SK-N-MC (cell line): ENCODE measurements around the gene NRP2.

Experiments used
- EZH2 ChIP-seq: fragments of 200-600 bp; sonication (generic); IDR thresholded peaks from one replicate; pipeline ENCODE4 v1.6.1; 2017; ENCODE audit warnings: antibody characterized with exemption
- FOXP2 ChIP-seq: optimal IDR thresholded peaks from 2 replicates; pipeline ENCODE3; 2011; ENCODE audit warnings: mild to moderate bottlenecking, moderate library complexity; ENCODE audit not compliant: insufficient read depth; ENCODE audit errors: extremely low read length, control extremely low read depth
- POLR2AphosphoS5 ChIP-seq: IDR thresholded peaks from 2 replicates; pipeline ENCODE4 v1.6.1; 2012; ENCODE audit warnings: mild to moderate bottlenecking, low read depth, low read length, borderline replicate concordance

DNA sequence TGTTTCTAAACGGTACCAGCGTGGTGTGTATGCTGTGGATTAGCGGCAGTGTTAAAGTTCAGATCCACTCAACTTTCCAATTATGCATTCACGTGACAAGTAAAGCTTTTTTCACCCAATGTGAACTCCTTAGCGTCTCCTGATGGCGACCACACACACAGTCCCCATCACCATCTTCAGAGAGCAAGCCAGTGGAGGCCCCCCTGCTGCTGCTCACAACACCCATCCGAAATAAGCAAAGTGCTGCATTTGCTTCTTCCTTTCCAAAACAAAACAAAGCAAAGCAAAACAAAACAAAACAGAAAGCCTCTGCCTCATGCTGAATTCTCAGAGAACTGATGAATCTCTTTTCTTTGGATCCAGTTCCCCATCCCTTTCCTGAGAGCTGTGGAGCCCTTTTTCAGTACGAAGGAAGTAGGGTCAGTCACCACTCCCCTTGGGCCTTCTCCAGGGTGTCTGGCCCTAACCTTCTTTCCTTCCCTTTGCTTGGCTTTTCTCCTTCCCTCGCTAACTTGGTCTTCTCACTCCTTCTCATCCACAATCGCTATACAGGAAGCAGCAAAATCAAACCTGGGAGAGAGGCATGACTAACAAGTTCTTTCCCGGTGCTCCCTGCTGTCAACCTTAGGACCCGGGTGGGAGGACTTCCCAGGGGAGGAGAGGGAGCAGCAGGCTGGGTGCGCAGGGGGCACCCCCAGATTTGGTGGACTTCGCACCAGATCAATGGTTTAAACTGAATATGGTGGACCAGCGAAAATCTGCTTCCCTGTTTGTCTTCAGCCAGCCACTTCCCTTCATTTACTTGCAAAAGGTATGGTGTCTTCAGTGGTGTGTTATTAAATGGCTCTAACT is 56.0 kb downstream of the NRP2 start:
- TF ChIP-seq EZH2 (no peak), FOXP2 (no peak), POLR2AphosphoS5 (no peak)
